ENCODE measurements around the gene DPH3. TPM values are rescaled to one million over a fixed set of nuclear protein-coding genes. Genes with fewer than 3 reads are reported as not detected.

Gene DPH3
- total and polyA plus RNA-seq, 2 of the 8 experiments (the other 6 are each of a cell fraction or from before 2014, with no cell fraction given), result 9.8 to 40.1 TPM

- H2AK5ac ChIP-seq (ENCODE audit: low read depth, low read length), result no peak overlapping the region
- H3K23ac ChIP-seq (ENCODE audit: insufficient read length), result no peak overlapping the region
- no peak overlapping the region for H2BK15ac ChIP-seq (ENCODE audit: low read length)
- H2BK5ac ChIP-seq (ENCODE audit: low read depth, low read length), result no peak overlapping the region
- H2BK12ac ChIP-seq (ENCODE audit: low read depth, low read length), result no peak overlapping the region
- H3K79me2 ChIP-seq (ENCODE audit: control insufficient read depth in 1 of 2, insufficient read depth in 2 of 2, low read length in 2 of 2), result no peaks in the 10 kb centered on the region
- H2AFZ ChIP-seq (ENCODE audit: low read length), result no peak overlapping the region
- H3K56ac ChIP-seq (replicated peaks; ENCODE audit: insufficient read length, low read depth, low read length), result no peak overlapping the region
- no peaks in the 10 kb centered on the region for H3K79me1 ChIP-seq (ENCODE audit: low read depth, low read length)
- H4K20me1 ChIP-seq (replicated peaks in 1 of 2; ENCODE audit: control insufficient read depth in 1 of 2, insufficient read depth in 2 of 2, low read length in 2 of 2), result no peaks in the 10 kb centered on the region
- ChIA-PET CTCF (ENCODE audit: partially characterized antibody) (interaction anchor here (0.6 kb wide), 1 partner anchor 300 kb away, joined by 3 read pairs; no protein-coding TSS in a partner anchor), POLR2A (ENCODE audit: partially characterized antibody) (no interaction called here)
- H4K91ac ChIP-seq (replicated peaks; ENCODE audit: insufficient read length, low read length), result no peak overlapping the region
- no peaks in the 10 kb centered on the region for H3K9me3 ChIP-seq (ENCODE audit: insufficient read depth in 2 of 2, low read depth in 1 of 2, low read length in 1 of 2)
- 87% methylated on average over 2 of the region's 4 CpGs; no CpG with 5 or more reads in 1 of the 2 experiments for WGBS, 2 experiments (ENCODE audit: extremely low coverage in 1 of 2, insufficient coverage in 1 of 2, insufficient read length in 1 of 2, insufficient replicate concordance in 2 of 2, low coverage in 1 of 2, low lambda C conversion rate in 2 of 2, missing lambda C conversion rate in 1 of 2)
- no peak for FAIRE-seq
- H3K9ac ChIP-seq (replicated peaks in 1 of 4; ENCODE audit: extremely low read depth in 1 of 4, low read depth in 3 of 4, low read length in 3 of 4), result no peak overlapping the region
- H2BK20ac ChIP-seq (ENCODE audit: low read length), result no peak overlapping the region
- DNase-seq (ENCODE audit: low read depth in 1 of 2, low spot score in 2 of 2), result no peak
- H4K5ac ChIP-seq (ENCODE audit: insufficient read length, low read depth, low read length), result no peak overlapping the region
- H3K4ac ChIP-seq (replicated peaks; ENCODE audit: insufficient read length, low read depth, low read length), result no peak overlapping the region
- no peaks in the 10 kb centered on the region for H3K27me3 ChIP-seq (replicated peaks in 1 of 4; ENCODE audit: control insufficient read depth in 3 of 4, extremely low read depth in 1 of 4, insufficient read depth in 3 of 4, low read length in 3 of 4)
- no peak overlapping the region for H4K8ac ChIP-seq (ENCODE audit: extremely low read depth, insufficient read depth, low read length)
- H3K36me3 ChIP-seq (ENCODE audit: control insufficient read depth in 2 of 4, insufficient read depth in 4 of 4, low read length in 3 of 4), result no peaks in the 10 kb centered on the region
- H3K23me2 ChIP-seq (ENCODE audit: low read depth, low read length), result no peaks in the 10 kb centered on the region
- no peak overlapping the region for H3K18ac ChIP-seq (ENCODE audit: extremely low read depth, low read length)
- H3K4me2 ChIP-seq (ENCODE audit: insufficient read depth in 1 of 2, low read depth in 2 of 2, low read length in 2 of 2), result no peak overlapping the region
- no peaks in the 10 kb centered on the region for H3K4me1 ChIP-seq (replicated peaks in 1 of 4; ENCODE audit: control insufficient read depth in 3 of 4, insufficient read depth in 4 of 4, low read length in 3 of 4)
- no peak overlapping the region for H3K27ac ChIP-seq (ENCODE audit: low read depth, low read length)
- H2BK120ac ChIP-seq (replicated peaks; ENCODE audit: low read depth, low read length), result no peak overlapping the region
- H3K4me3 ChIP-seq (ENCODE audit: extremely low read depth in 1 of 4, insufficient read depth in 2 of 4, low read depth in 3 of 4, low read length in 4 of 4), result no peak overlapping the region
- H3K14ac ChIP-seq (ENCODE audit: insufficient read length), result no peak overlapping the region
Measured at GRCh38 chr3:16236030-16236639, 28.6 kb downstream of the DPH3 start.
